Measurements from ENCODE around the gene N4BP2L2. TPM values are rescaled to one million over a fixed set of nuclear protein-coding genes. Genes with fewer than 3 reads are reported as not detected.
A peak's percentile ranks its signal among the peaks of the same experiment; 100 is the strongest.

Gene N4BP2L2
- total RNA-seq, 1 donor from 2014 or later: 153 TPM

- DNase-seq (ENCODE audit: low spot score): peak; percentile 98
- peak within 1 kb of the TSS; percentile 86 for H2AFZ ChIP-seq (replicated peaks)
- H3K4me3 ChIP-seq: peak within 1 kb of the TSS; percentile 95
- H3K4me2 ChIP-seq: peak within 1 kb of the TSS; percentile 99
- H3K36me3 ChIP-seq: no peaks in the 10 kb centered on the region
- H4K20me1 ChIP-seq (ENCODE audit: low read depth): peaks cover 35% of the 10 kb centered on the region
- Mint-ChIP-seq H3K27ac (peak within 1 kb of the TSS; percentile 95), H3K4me1 (peaks cover 32% of the 10 kb centered on the region), H3K4me3 (peak within 1 kb of the TSS; percentile 96), H3K36me3 (peaks cover 6% of the 10 kb centered on the region), H3K27me3 (ENCODE audit: insufficient read depth, low read depth) (peaks cover 4% of the 10 kb centered on the region), H3K9me3 (peaks cover 3% of the 10 kb centered on the region)
- peaks cover 43% of the 10 kb centered on the region for H3K79me2 ChIP-seq (ENCODE audit: low read depth)
- TF ChIP-seq EZH2phosphoT487 (IDR thresholded peaks at IDR 0.05): no peak
- no peak for TF ChIP-seq EZH2 (IDR thresholded peaks at IDR 0.05)
- TF ChIP-seq CTCF (IDR thresholded peaks at IDR 0.05): peak; percentile 86
- H3K9me3 ChIP-seq (ENCODE audit: low read depth): no peaks in the 10 kb centered on the region
- peak within 1 kb of the TSS; percentile 96 for H3K27ac ChIP-seq
- peak within 1 kb of the TSS; percentile 74 for H3K9ac ChIP-seq
- H3K27me3 ChIP-seq: peaks cover 11% of the 10 kb centered on the region
- H3K4me1 ChIP-seq: peaks cover 25% of the 10 kb centered on the region
- peaks cover 18% of the 10 kb centered on the region for H3F3A ChIP-seq (ENCODE audit: low read depth)
These were observed 47.7 kb upstream of the N4BP2L2 start, which contains the start of gene PDS5B for GRCh38 chr13:32586080-32586900. Gene PDS5B, plus strand, starts transcription at chr13:32586452. Its CDS starts 62,321 bp downstream, at chr13:32648773.

- Histone ChIP-seq H3K9me3 (ENCODE audit: low read depth) (no peaks in the 10 kb centered on the region), H3K79me2 (ENCODE audit: low read depth) (peaks cover 36% of the 10 kb centered on the region), H3F3A (ENCODE audit: low read depth) (peaks cover 18% of the 10 kb centered on the region), H3K27ac (no peak overlapping the region), H3K4me3 (peak overlapping the region; percentile 92), H3K4me1 (peaks cover 25% of the 10 kb centered on the region), H3K9ac (no peak overlapping the region), H4K20me1 (ENCODE audit: low read depth) (peaks cover 28% of the 10 kb centered on the region), H3K4me2 (peak overlapping the region; percentile 83), H2AFZ (replicated peaks) (peak overlapping the region; percentile 74), H3K27me3 (peaks cover 11% of the 10 kb centered on the region), H3K36me3 (no peaks in the 10 kb centered on the region)
- Mint-ChIP-seq H3K27me3 (ENCODE audit: insufficient read depth, low read depth) (peaks cover 4% of the 10 kb centered on the region), H3K27ac (peak overlapping the region; percentile 72), H3K36me3 (peaks cover 5% of the 10 kb centered on the region), H3K4me1 (peaks cover 31% of the 10 kb centered on the region), H3K4me3 (peak overlapping the region; percentile 91), H3K9me3 (peaks cover 3% of the 10 kb centered on the region)
- peak; percentile 44 for DNase-seq (ENCODE audit: low spot score)
- TF ChIP-seq EZH2phosphoT487 (IDR thresholded peaks at IDR 0.05) (no peak), EZH2 (IDR thresholded peaks at IDR 0.05) (no peak)
These were observed 47.0 kb upstream of the N4BP2L2 start for GRCh38 chr13:32585550-32586079.

GRCh38 chr13:32582991-32583390, 44.4 kb upstream of the N4BP2L2 start:
- peaks cover under 1% of the 10 kb centered on the region for H3K4me1 ChIP-seq
- no peaks in the 10 kb centered on the region for H3K36me3 ChIP-seq
- no peak overlapping the region for H3K4me3 ChIP-seq
- H3K4me2 ChIP-seq: no peak overlapping the region
- no peak overlapping the region for H3K9ac ChIP-seq
- H3K27me3 ChIP-seq: peaks cover 11% of the 10 kb centered on the region
- Mint-ChIP-seq H3K27me3 (ENCODE audit: insufficient read depth, low read depth) (peaks cover 4% of the 10 kb centered on the region), H3K9me3 (peaks cover 3% of the 10 kb centered on the region), H3K27ac (no peak overlapping the region), H3K4me3 (no peak overlapping the region), H3K4me1 (peaks cover 8% of the 10 kb centered on the region), H3K36me3 (no peaks in the 10 kb centered on the region)
- H3K79me2 ChIP-seq (ENCODE audit: low read depth): peaks cover 10% of the 10 kb centered on the region
- DNase-seq (ENCODE audit: low spot score): no peak
- no peak for TF ChIP-seq EZH2 (IDR thresholded peaks at IDR 0.05)
- TF ChIP-seq CTCF (IDR thresholded peaks at IDR 0.05): no peak
- H4K20me1 ChIP-seq (ENCODE audit: low read depth): peaks cover 2% of the 10 kb centered on the region
- H3F3A ChIP-seq (ENCODE audit: low read depth): peaks cover 13% of the 10 kb centered on the region
- H2AFZ ChIP-seq (replicated peaks): no peak overlapping the region
- H3K27ac ChIP-seq: no peak overlapping the region
- no peaks in the 10 kb centered on the region for H3K9me3 ChIP-seq (ENCODE audit: low read depth)

Measured in neural progenitor cell (in vitro differentiated cells).